NB4 (cell line): ENCODE results near the gene MORC2.

Experiments used
- CTCF ChIP-seq: IDR thresholded peaks from one replicate; pipeline ENCODE4 v1.5.1; 2012; ENCODE audit warnings: low read depth, low read length
- MYC ChIP-seq: IDR thresholded peaks from 2 replicates; pipeline ENCODE4 v1.6.1; 2011; ENCODE audit warnings: low read depth, low read length
- POLR2A ChIP-seq: IDR thresholded peaks from 2 replicates; pipeline ENCODE4 v1.6.1; 2011; ENCODE audit warnings: mild to moderate bottlenecking; ENCODE audit not compliant: insufficient read length; ENCODE audit errors: extremely low read depth
- TF ChIP-seq, protein P1 (sequence below): IDR thresholded peaks from 2 replicates; pipeline ENCODE4 v1.6.1; 2011; ENCODE audit warnings: low read depth, low read length

DNA sequence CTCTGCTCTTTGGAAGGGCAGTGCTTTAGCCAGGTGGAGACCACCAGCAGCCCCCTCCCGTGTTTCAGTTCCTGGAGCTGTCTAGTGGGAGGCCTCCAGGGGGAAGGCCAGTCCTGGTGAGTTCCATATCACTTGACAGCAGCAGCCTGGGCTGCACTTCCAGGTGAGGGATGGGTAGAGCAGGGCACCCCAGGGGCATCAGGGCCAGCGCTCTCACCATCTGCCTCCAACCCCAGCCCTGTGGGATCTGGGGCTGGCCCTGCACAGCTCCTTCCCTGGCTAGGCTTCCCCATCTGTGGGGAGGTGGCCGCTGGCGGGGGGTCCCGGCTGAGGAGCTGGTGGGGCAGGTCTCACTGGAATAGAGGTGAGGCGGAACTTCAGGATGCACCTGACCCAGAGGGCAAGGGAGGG lies 60.5 kb downstream of the MORC2 start:
- TF ChIP-seq CTCF, result no peak
- TF ChIP-seq POLR2A, result no peak
- TF ChIP-seq, protein P1, sequence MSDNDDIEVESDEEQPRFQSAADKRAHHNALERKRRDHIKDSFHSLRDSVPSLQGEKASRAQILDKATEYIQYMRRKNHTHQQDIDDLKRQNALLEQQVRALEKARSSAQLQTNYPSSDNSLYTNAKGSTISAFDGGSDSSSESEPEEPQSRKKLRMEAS, result no peak
- no peak for TF ChIP-seq MYC
